Upper lobe of left lung (tissue), 4 donors: ENCODE data around the gene HIC2.
"Not testable (repeated sequence)": the region's sequence is repeated elsewhere in the genome, so short reads cannot be mapped to it uniquely, and the experiment has no call there.

Source experiments
- CTCF ChIP-seq, 6 experiments: fragments of 450-650 bp in 4 of 6; fragments of 200-600 bp in 2 of 6; sonication (generic) in 2 of 6; IDR thresholded peaks; one replicate each; pipeline ENCODE4 v1.5.1; 2016 to 2019; ENCODE audit warnings: antibody characterized with exemption in 6 of 6
- EP300 ChIP-seq, 4 donors: sonication (generic); formaldehyde crosslinking; IDR thresholded peaks; one replicate each; pipeline ENCODE4 v1.5.1; 2017; ENCODE audit warnings: antibody characterized with exemption in 4 of 4, control low read depth in 2 of 4
- POLR2A ChIP-seq, 4 donors: fragments of 450-650 bp; IDR thresholded peaks; one replicate each; pipeline ENCODE4 v1.5.1; 2016 to 2017; ENCODE audit warnings: antibody characterized with exemption in 4 of 4, mild to moderate bottlenecking in 2 of 4
- POLR2AphosphoS5 ChIP-seq, 2 donors: sonication (generic); formaldehyde crosslinking; IDR thresholded peaks; one replicate each; pipeline ENCODE4 v1.5.1; 2017; ENCODE audit warnings: antibody characterized with exemption in 2 of 2

GRCh38 chr22:21487723-21488122 lies 70.6 kb downstream of the HIC2 start:
- not testable (repeated sequence) for TF ChIP-seq EP300, CTCF, POLR2A, POLR2AphosphoS5 (IDR thresholded peaks at IDR 0.05)
